HG03025 (cell line): Measurements from ENCODE around the gene SENP2.
"Not testable (repeated sequence)": the region's sequence is repeated elsewhere in the genome, so short reads cannot be mapped to it uniquely, and the experiment has no call there.

ENCODE experiments used
- ATAC-seq: cut with Tn5 transposase; IDR thresholded peaks from one replicate; pipeline ENCODE4 v1.9.1; 2021; ENCODE audit warnings: mild to moderate bottlenecking, moderate library complexity; ENCODE audit not compliant: unreplicated experiment, low FRiP score

The SENP2 gene

GRCh38 chr3:185585859-185586685, at the start of gene SENP2:
Gene SENP2, plus strand, starts transcription at chr3:185586295. Its CDS starts 119 bp downstream, at chr3:185586414.
- ATAC-seq = peak; percentile 97

GRCh38 chr3:185537369-185537970, 48.6 kb upstream of the SENP2 start:
- ATAC-seq = peak; percentile 99

- ATAC-seq = no peak
Observed at GRCh38 chr3:185539934-185540333, 46.2 kb upstream of the SENP2 start.

- no peak for ATAC-seq
Observed at GRCh38 chr3:185540695-185541094, 45.4 kb upstream of the SENP2 start.

GRCh38 chr3:185549122-185549521, 37.0 kb upstream of the SENP2 start:
- no peak for ATAC-seq

GRCh38 chr3:185549651-185550111, 36.4 kb upstream of the SENP2 start:
- no peak for ATAC-seq

- no peak for ATAC-seq
Observed at GRCh38 chr3:185552358-185552877, 33.7 kb upstream of the SENP2 start, which contains the start of gene LIPH. Gene LIPH, minus strand, starts transcription at chr3:185552588. Its CDS starts 117 bp downstream, at chr3:185552471.

GRCh38 chr3:185555101-185555501, 31.0 kb upstream of the SENP2 start:
- no peak for ATAC-seq

- ATAC-seq = no peak
Observed at GRCh38 chr3:185555860-185556347, 30.2 kb upstream of the SENP2 start.

- not testable (repeated sequence) for ATAC-seq
Observed at GRCh38 chr3:185556640-185557039, 29.5 kb upstream of the SENP2 start.

- no peak for ATAC-seq
Observed at GRCh38 chr3:185558395-185558794, 27.7 kb upstream of the SENP2 start.

- ATAC-seq = no peak
Observed at GRCh38 chr3:185559706-185560090, 26.4 kb upstream of the SENP2 start.

- ATAC-seq = no peak
Observed at GRCh38 chr3:185560676-185561075, 25.4 kb upstream of the SENP2 start.

GRCh38 chr3:185561374-185561943, 24.6 kb upstream of the SENP2 start:
- no peak for ATAC-seq

GRCh38 chr3:185561958-185562357, 24.1 kb upstream of the SENP2 start:
- no peak for ATAC-seq

GRCh38 chr3:185572183-185572582, 13.9 kb upstream of the SENP2 start:
- ATAC-seq = no peak

- not testable (repeated sequence) for ATAC-seq
Observed at GRCh38 chr3:185575108-185575869, 10.8 kb upstream of the SENP2 start.

GRCh38 chr3:185582236-185582635, 3.9 kb upstream of the SENP2 start:
- no peak for ATAC-seq

- no peak for ATAC-seq
Observed at GRCh38 chr3:185582871-185583270, 3.2 kb upstream of the SENP2 start.

- ATAC-seq = no peak
Observed at GRCh38 chr3:185583925-185584324, 2.2 kb upstream of the SENP2 start.
